ENCODE results near the gene P2RY14. TPM values are rescaled to one million over a fixed set of nuclear protein-coding genes. Genes with fewer than 3 reads are reported as not detected.
A peak's percentile ranks its signal among the peaks of the same experiment; 100 is the strongest.

P2RY14 gene
- total and polyA plus RNA-seq, 10 of the 15 experiments (the other 5 are each of a cell fraction or from before 2014, with no cell fraction given): 0.06 to 0.37 (median 0.28) TPM; not detected in 7

GRCh38 chr3:151318313-151318712, 40.0 kb upstream of the P2RY14 start:
- BruUV-seq (replicated peaks): no TSS peak
- ChIA-PET CTCF (interaction anchor here (1.5 kb wide), 1 partner anchor 10 kb away, joined by 3 read pairs; no protein-coding TSS in a partner anchor), POLR2A (no interaction called here), SMC1A (ENCODE audit: uncharacterized antibody, unreplicated experiment) (no interaction called here), RAD21 (ENCODE audit: unreplicated experiment) (no interaction called here)
- H3K27ac ChIP-seq (ENCODE audit: control insufficient read depth, insufficient read depth): no peak overlapping the region
- no peak overlapping the region for H2AFZ ChIP-seq (ENCODE audit: control insufficient read depth, low read depth, low read length)
- H3K4me3 ChIP-seq: no peak overlapping the region
- H3K4me2 ChIP-seq (ENCODE audit: control insufficient read depth, insufficient read depth): no peak overlapping the region
- FAIRE-seq (no peak), ATAC-seq (no peak), DNase-seq (ENCODE audit: low read depth, low spot score) (no peak)
- H3K9me3 ChIP-seq (replicated peaks; ENCODE audit: control insufficient read depth, insufficient read depth, low read length): no peaks in the 10 kb centered on the region
- H3K36me3 ChIP-seq (ENCODE audit: control insufficient read depth in 2 of 2, insufficient read depth in 2 of 2, low read length in 1 of 2): no peaks in the 10 kb centered on the region
- intact Hi-C loops (cut with micrococcal nuclease; ENCODE audit: unreplicated experiment) (no loop called here), in situ Hi-C loops (cut with MboI) (no loop called here)
- H3K79me2 ChIP-seq (ENCODE audit: control insufficient read depth, insufficient read depth, low read length): no peaks in the 10 kb centered on the region
- no peak overlapping the region for H3K9ac ChIP-seq (ENCODE audit: control insufficient read depth, insufficient read depth, low read length)
- TF ChIP-seq SMAD1 (IDR thresholded peaks at IDR 0.05; ENCODE audit: low read depth, partially characterized antibody) (no peak), MTA3 (IDR thresholded peaks at IDR 0.05; ENCODE audit: borderline replicate concordance, low read length) (no peak)
- no peaks in the 10 kb centered on the region for H3K4me1 ChIP-seq (ENCODE audit: control insufficient read depth, insufficient read depth, low read length)
- H4K20me1 ChIP-seq (ENCODE audit: control insufficient read depth, insufficient read depth): no peaks in the 10 kb centered on the region
- H3K27me3 ChIP-seq (replicated peaks in 1 of 2; ENCODE audit: control insufficient read depth in 2 of 2, insufficient read depth in 2 of 2, low read length in 1 of 2): no peaks in the 10 kb centered on the region; a peak in 2 of 4 replicates

- ChIA-PET POLR2A (no interaction called here), SMC1A (ENCODE audit: uncharacterized antibody, unreplicated experiment) (no interaction called here), CTCF (interaction anchor here (1.2 kb wide), 1 partner anchor 11 kb away, joined by 3 read pairs; no protein-coding TSS in a partner anchor), RAD21 (ENCODE audit: unreplicated experiment) (no interaction called here)
- no peak within 1 kb of the TSS for H3K4me3 ChIP-seq
- H3K79me2 ChIP-seq (ENCODE audit: control insufficient read depth, insufficient read depth, low read length): no peaks in the 10 kb centered on the region
- no peak within 1 kb of the TSS for H2AFZ ChIP-seq (ENCODE audit: control insufficient read depth, low read depth, low read length)
- no peak for TF ChIP-seq HDGF (IDR thresholded peaks at IDR 0.05)
- no peak for TF ChIP-seq ETV6 (conservative IDR thresholded peaks at IDR 0.05 in 1 of 2, IDR thresholded peaks at IDR 0.05 in 1 of 2; ENCODE audit: borderline replicate concordance in 1 of 2, low read depth in 1 of 2)
- in situ Hi-C loops (cut with MboI) (no loop called here), intact Hi-C loops (cut with micrococcal nuclease; ENCODE audit: unreplicated experiment) (no loop called here)
- no peak within 1 kb of the TSS for H3K9ac ChIP-seq (ENCODE audit: control insufficient read depth, insufficient read depth, low read length)
- no peaks in the 10 kb centered on the region for H4K20me1 ChIP-seq (ENCODE audit: control insufficient read depth, insufficient read depth)
- no peaks in the 10 kb centered on the region; a peak in 1 of 4 replicates for H3K27me3 ChIP-seq (replicated peaks in 1 of 2; ENCODE audit: control insufficient read depth in 2 of 2, insufficient read depth in 2 of 2, low read length in 1 of 2)
- H3K4me1 ChIP-seq (ENCODE audit: control insufficient read depth, insufficient read depth, low read length): no peaks in the 10 kb centered on the region
- no peak within 1 kb of the TSS for H3K4me2 ChIP-seq (ENCODE audit: control insufficient read depth, insufficient read depth)
- no peak within 1 kb of the TSS for H3K27ac ChIP-seq (ENCODE audit: control insufficient read depth, insufficient read depth)
- no TSS peak for BruUV-seq (replicated peaks)
- DNase-seq (ENCODE audit: low read depth, low spot score): no peak
- no peaks in the 10 kb centered on the region for H3K36me3 ChIP-seq (ENCODE audit: control insufficient read depth in 2 of 2, insufficient read depth in 2 of 2, low read length in 1 of 2)
- no peaks in the 10 kb centered on the region for H3K9me3 ChIP-seq (replicated peaks; ENCODE audit: control insufficient read depth, insufficient read depth, low read length)
- FAIRE-seq: no peak
- 0% methylated on average over 7 of the region's 7 CpGs for WGBS (ENCODE audit: insufficient coverage, insufficient replicate concordance, low lambda C conversion rate, missing lambda C conversion rate)
- ATAC-seq: peak; percentile 84
Observed at GRCh38 chr3:151316267-151316991, 38.1 kb upstream of the P2RY14 start, which contains the start of gene GPR87. Gene GPR87 (minus strand): TSS chr3:151316820. CDS start chr3:151300100, 16,720 bp downstream.

All from GM12878 (cell line).